ENCODE measurements around the gene COX7B2. TPM values are rescaled to one million over a fixed set of nuclear protein-coding genes. Genes with fewer than 3 reads are reported as not detected.

Gene COX7B2
- total and polyA plus RNA-seq, 2 donors (not counting 1 experiment from before 2014, with no cell fraction given) = not detected

GRCh38 chr4:46819095-46819494, 90.0 kb downstream of the COX7B2 start:
- TF ChIP-seq CTCF (IDR thresholded peaks at IDR 0.05) (no peak), EZH2 (IDR thresholded peaks at IDR 0.05; ENCODE audit: borderline replicate concordance, insufficient read depth, low read depth, low read length, poor library complexity, severe bottlenecking) (no peak)
- Histone ChIP-seq H3K79me2 (ENCODE audit: control insufficient read depth, insufficient read depth, low read length) (no peaks in the 10 kb centered on the region), H3K9ac (ENCODE audit: low read length) (no peak overlapping the region), H3K4me3 (ENCODE audit: control extremely low read depth in 1 of 5, extremely low read depth in 1 of 5, insufficient read depth in 1 of 5, low read depth in 2 of 5, low read length in 4 of 5) (no peak overlapping the region), H4K20me1 (ENCODE audit: control insufficient read depth, insufficient read depth, low read length, poor library complexity, severe bottlenecking) (no peaks in the 10 kb centered on the region), H3K36me3 (replicated peaks in 1 of 2; ENCODE audit: control extremely low read depth in 1 of 2, control insufficient read depth in 1 of 2, extremely low read depth in 1 of 2, insufficient read depth in 2 of 2, low read length in 1 of 2) (no peaks in the 10 kb centered on the region), H3K4me2 (replicated peaks; ENCODE audit: low read depth, low read length, poor library complexity, severe bottlenecking) (no peak overlapping the region), H2AFZ (ENCODE audit: insufficient read depth, low read depth, low read length, poor library complexity, severe bottlenecking) (no peak overlapping the region), H3K27ac (ENCODE audit: low read length in 2 of 2) (no peak overlapping the region), H3K9me3 (ENCODE audit: control extremely low read depth in 1 of 3, control insufficient read depth in 2 of 3, insufficient read depth in 1 of 3, low read length in 2 of 3) (peaks cover 0 to 2% (median 0%) of the 10 kb centered on the region in 3 donors), H3K27me3 (replicated peaks in 1 of 4; ENCODE audit: control extremely low read depth in 1 of 4, control insufficient read depth in 3 of 4, insufficient read depth in 4 of 4, low read length in 3 of 4) (no peaks in the 10 kb centered on the region), H3K4me1 (ENCODE audit: control insufficient read depth in 2 of 2, insufficient read depth in 2 of 2, low read length in 2 of 2) (no peaks in the 10 kb centered on the region)
- CTCF ChIA-PET = no interaction called here
- Mint-ChIP-seq H3K4me1 (no peaks in the 10 kb centered on the region), H3K27me3 (no peaks in the 10 kb centered on the region), H3K4me3 (no peak overlapping the region), H3K27ac (no peak overlapping the region), H3K9me3 (ENCODE audit: insufficient read depth) (no peaks in the 10 kb centered on the region)
- no CpG with 5 or more reads among the region's 3 CpGs for WGBS (ENCODE audit: insufficient coverage)
- DNase-seq (no peak), ATAC-seq (ENCODE audit: low read depth) (no peak)
- POLR2A ChIA-PET = no interaction called here
- intact Hi-C loops (cut with micrococcal nuclease) = no loop called here

DNA sequence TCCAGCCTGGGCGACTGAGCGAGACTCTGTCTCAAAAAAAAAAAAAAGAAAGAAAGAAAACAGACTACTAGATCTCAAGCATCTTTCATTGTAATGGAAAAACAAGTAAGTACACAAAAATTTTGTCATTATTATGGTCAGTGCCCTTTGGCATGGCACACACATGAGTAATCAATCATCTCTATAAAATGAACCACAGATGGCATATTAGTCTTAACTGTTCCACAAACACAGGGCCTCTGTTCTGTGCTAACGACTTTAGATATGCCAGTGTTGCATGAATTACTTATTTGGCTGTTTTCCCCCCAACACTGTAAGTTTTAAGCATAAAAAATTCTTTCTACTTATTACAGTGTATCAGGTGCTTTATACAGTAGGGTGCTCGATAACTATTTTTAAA, 90.4 kb downstream of the COX7B2 start:
- DNase-seq (no peak), ATAC-seq (ENCODE audit: low read depth) (no peak)
- no peak overlapping the region for H3K4me2 ChIP-seq (replicated peaks; ENCODE audit: low read depth, low read length, poor library complexity, severe bottlenecking)
- no peak overlapping the region for H2AFZ ChIP-seq (ENCODE audit: insufficient read depth, low read depth, low read length, poor library complexity, severe bottlenecking)
- intact Hi-C loops (cut with micrococcal nuclease) = no loop called here
- no peak for TF ChIP-seq CTCF (IDR thresholded peaks at IDR 0.05)
- no peak for TF ChIP-seq EZH2 (IDR thresholded peaks at IDR 0.05; ENCODE audit: borderline replicate concordance, insufficient read depth, low read depth, low read length, poor library complexity, severe bottlenecking)
- H3K4me3 ChIP-seq (ENCODE audit: control extremely low read depth in 1 of 5, extremely low read depth in 1 of 5, insufficient read depth in 1 of 5, low read depth in 2 of 5, low read length in 4 of 5) = no peak overlapping the region
- ChIA-PET CTCF (no interaction called here), POLR2A (no interaction called here)
- H3K36me3 ChIP-seq (replicated peaks in 1 of 2; ENCODE audit: control extremely low read depth in 1 of 2, control insufficient read depth in 1 of 2, extremely low read depth in 1 of 2, insufficient read depth in 2 of 2, low read length in 1 of 2) = no peaks in the 10 kb centered on the region
- Mint-ChIP-seq H3K27me3 (no peaks in the 10 kb centered on the region), H3K4me3 (no peak overlapping the region), H3K4me1 (no peaks in the 10 kb centered on the region), H3K27ac (no peak overlapping the region), H3K9me3 (ENCODE audit: insufficient read depth) (no peaks in the 10 kb centered on the region)
- no peak overlapping the region for H3K9ac ChIP-seq (ENCODE audit: low read length)
- WGBS (ENCODE audit: insufficient coverage) = no CpG with 5 or more reads among the region's 4 CpGs
- H3K27me3 ChIP-seq (replicated peaks in 1 of 4; ENCODE audit: control extremely low read depth in 1 of 4, control insufficient read depth in 3 of 4, insufficient read depth in 4 of 4, low read length in 3 of 4) = no peaks in the 10 kb centered on the region
- no peaks in the 10 kb centered on the region for H4K20me1 ChIP-seq (ENCODE audit: control insufficient read depth, insufficient read depth, low read length, poor library complexity, severe bottlenecking)
- H3K9me3 ChIP-seq (ENCODE audit: control extremely low read depth in 1 of 3, control insufficient read depth in 2 of 3, insufficient read depth in 1 of 3, low read length in 2 of 3) = peaks cover 0 to 2% (median 0%) of the 10 kb centered on the region in 3 donors
- H3K27ac ChIP-seq (ENCODE audit: low read length in 2 of 2) = no peak overlapping the region
- no peaks in the 10 kb centered on the region for H3K79me2 ChIP-seq (ENCODE audit: control insufficient read depth, insufficient read depth, low read length)
- H3K4me1 ChIP-seq (ENCODE audit: control insufficient read depth in 2 of 2, insufficient read depth in 2 of 2, low read length in 2 of 2) = no peaks in the 10 kb centered on the region

Data from B cell (primary cell).